Lung (tissue), 12 donors: ENCODE measurements around the gene CARD11. TPM values are rescaled to one million over a fixed set of nuclear protein-coding genes. Genes with fewer than 3 reads are reported as not detected.

Experiments
- ATAC-seq: fragments of 200-7000 bp; cut with Tn5 transposase; one replicate; pipeline ENCODE4 v1.9.1; 2020; ENCODE audit warnings: moderate number of reproducible peaks; ENCODE audit not compliant: insufficient read depth, low FRiP score
- DNase-seq, 3 donors: peaks; one replicate each; pipeline ENCODE4 v3.0.0-alpha.2; 2013 to 2017
- H3K27ac ChIP-seq, 2 donors: one replicate each; pipeline ENCODE4 v1.5.1; 2013; ENCODE audit warnings: mild to moderate bottlenecking in 2 of 2, moderate library complexity in 2 of 2, control low read depth in 1 of 2, inconsistent platforms in 1 of 2, low read depth in 1 of 2, low read length in 1 of 2
- H3K27me3 ChIP-seq, 3 donors: one replicate each; pipeline ENCODE4 v1.5.1; 2013; ENCODE audit warnings: low read length in 2 of 3; ENCODE audit not compliant: control insufficient read depth in 3 of 3, insufficient read depth in 3 of 3
- H3K36me3 ChIP-seq, 4 donors: one replicate each; pipeline ENCODE4 v1.5.1; 2013; ENCODE audit warnings: low read length in 4 of 4, mild to moderate bottlenecking in 1 of 4, moderate library complexity in 1 of 4; ENCODE audit not compliant: control insufficient read depth in 4 of 4, insufficient read depth in 4 of 4
- H3K4me1 ChIP-seq, 5 donors: one replicate each; pipeline ENCODE4 v1.5.1; 2013; ENCODE audit warnings: low read length in 5 of 5, mild to moderate bottlenecking in 2 of 5, moderate library complexity in 1 of 5; ENCODE audit not compliant: control insufficient read depth in 5 of 5, insufficient read depth in 5 of 5
- H3K4me3 ChIP-seq: one replicate; pipeline ENCODE4 v1.5.1; 2013; ENCODE audit warnings: mild to moderate bottlenecking, control low read depth, moderate library complexity
- H3K9ac ChIP-seq, 2 donors: one replicate each; pipeline ENCODE4 v1.5.1; 2013; ENCODE audit warnings: low read length in 2 of 2, control low read depth in 1 of 2; ENCODE audit not compliant: insufficient read depth in 1 of 2
- H3K9me3 ChIP-seq, 4 donors: one replicate each; pipeline ENCODE4 v1.5.1; 2013; ENCODE audit warnings: low read length in 3 of 4, mild to moderate bottlenecking in 1 of 4, moderate library complexity in 1 of 4; ENCODE audit not compliant: control insufficient read depth in 4 of 4, insufficient read depth in 3 of 4
- WGBS, 2 donors: extraction: QIAGEN DNeasy Blood & Tissue Kit; methylation state at CpG; one replicate each; pipeline ENCODE4 v1.1.7; 2013; 5-methylcytosine and 5-hydroxymethylcytosine counted together
- polyA plus RNA-seq, 2 donors: library from polyadenylated mRNA; stranded (reverse); fragments of 200-250 nt; gene quantifications; one replicate each; pipeline ENCODE4 v1.2.1, GENCODE V29; 2013
- total RNA-seq, 2 donors: library from RNA; depleted of rRNA in 1 of 2; stranded (reverse); fragments of >200 nt in 1 of 2; gene quantifications; one replicate each; pipeline ENCODE4 v1.2.1, GENCODE V29; 2014 to 2021
- TF ChIP-seq, protein P1 (sequence below): IDR thresholded peaks from 2 replicates; pipeline ENCODE4 v1.5.1; 2012; ENCODE audit warnings: mild to moderate bottlenecking; ENCODE audit errors: control extremely low read depth, extremely low read depth
- donor health status: control.
- donor health status: control.
- donor health status: Bipolar disorder and iron deficiency.
- donor health status: healthy.
- donor health status: DM: yes; HTN: yes; CAD: no.

Gene CARD11
- total and polyA plus RNA-seq, 4 donors, result 1.5 to 4.3 (median 3.7) TPM

DNA sequence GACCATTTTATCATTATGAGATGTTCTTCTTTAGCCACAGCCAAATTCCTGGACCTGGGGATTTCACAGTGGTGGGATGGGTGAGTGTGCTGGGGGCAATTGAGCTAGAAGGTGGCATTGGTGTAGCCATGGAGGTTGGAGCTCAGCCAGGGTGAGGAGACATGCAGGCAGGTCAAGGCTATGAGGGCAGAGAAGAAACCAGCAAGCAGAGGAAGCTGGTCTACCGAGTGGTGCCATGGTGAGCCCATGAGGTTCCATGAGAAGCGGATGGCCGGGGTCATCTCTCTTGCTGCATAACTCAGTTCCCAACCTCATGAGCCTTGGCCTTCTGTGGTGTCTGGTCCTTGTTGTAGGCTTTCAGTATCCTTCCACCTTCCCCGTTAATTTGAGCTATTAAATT is 91.4 kb downstream of the CARD11 start:
- 95 to 98% methylated on average over 4 of the region's 4 CpGs for WGBS, 2 donors
- H3K36me3 ChIP-seq, result no peaks in the 10 kb centered on the region
- ATAC-seq (no peak), DNase-seq (no peak)
- H3K27ac ChIP-seq, result no peak overlapping the region
- no peaks in the 10 kb centered on the region for H3K27me3 ChIP-seq
- no peaks in the 10 kb centered on the region for H3K4me1 ChIP-seq
- TF ChIP-seq, protein P1, sequence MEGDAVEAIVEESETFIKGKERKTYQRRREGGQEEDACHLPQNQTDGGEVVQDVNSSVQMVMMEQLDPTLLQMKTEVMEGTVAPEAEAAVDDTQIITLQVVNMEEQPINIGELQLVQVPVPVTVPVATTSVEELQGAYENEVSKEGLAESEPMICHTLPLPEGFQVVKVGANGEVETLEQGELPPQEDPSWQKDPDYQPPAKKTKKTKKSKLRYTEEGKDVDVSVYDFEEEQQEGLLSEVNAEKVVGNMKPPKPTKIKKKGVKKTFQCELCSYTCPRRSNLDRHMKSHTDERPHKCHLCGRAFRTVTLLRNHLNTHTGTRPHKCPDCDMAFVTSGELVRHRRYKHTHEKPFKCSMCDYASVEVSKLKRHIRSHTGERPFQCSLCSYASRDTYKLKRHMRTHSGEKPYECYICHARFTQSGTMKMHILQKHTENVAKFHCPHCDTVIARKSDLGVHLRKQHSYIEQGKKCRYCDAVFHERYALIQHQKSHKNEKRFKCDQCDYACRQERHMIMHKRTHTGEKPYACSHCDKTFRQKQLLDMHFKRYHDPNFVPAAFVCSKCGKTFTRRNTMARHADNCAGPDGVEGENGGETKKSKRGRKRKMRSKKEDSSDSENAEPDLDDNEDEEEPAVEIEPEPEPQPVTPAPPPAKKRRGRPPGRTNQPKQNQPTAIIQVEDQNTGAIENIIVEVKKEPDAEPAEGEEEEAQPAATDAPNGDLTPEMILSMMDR, result no peak
- H3K4me3 ChIP-seq, result no peak overlapping the region
- H3K9ac ChIP-seq, result no peak overlapping the region
- H3K9me3 ChIP-seq, result peaks cover 0 to 3% (median 0%) of the 10 kb centered on the region in 4 donors

DNA sequence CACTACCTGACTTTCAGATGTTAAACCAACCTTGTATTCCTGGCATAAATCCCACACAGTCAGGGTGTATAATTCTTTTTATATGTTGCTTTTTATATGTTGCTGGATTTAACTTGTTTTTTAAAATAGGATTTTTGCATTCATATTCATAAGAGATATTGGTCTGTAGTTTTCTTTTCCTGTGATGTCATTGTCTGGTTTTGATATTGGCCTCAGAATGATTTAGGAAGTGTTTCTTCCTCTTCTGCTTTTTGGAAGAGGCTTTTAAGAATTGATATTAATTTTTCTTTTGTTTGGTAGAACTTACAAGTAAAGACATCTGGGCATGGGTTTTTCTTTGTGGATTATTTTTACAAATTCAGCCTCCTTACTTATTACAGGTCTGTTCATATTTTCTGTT is 93.1 kb downstream of the CARD11 start:
- Histone ChIP-seq H3K27ac (no peak overlapping the region), H3K9ac (no peak overlapping the region), H3K4me3 (no peak overlapping the region), H3K27me3 (no peaks in the 10 kb centered on the region), H3K4me1 (no peaks in the 10 kb centered on the region), H3K36me3 (no peaks in the 10 kb centered on the region), H3K9me3 (peaks cover 0 to 3% (median 0%) of the 10 kb centered on the region in 4 donors)
- no peak for ATAC-seq
- DNase-seq, result no peak
- TF ChIP-seq, protein P1, result no peak

DNA sequence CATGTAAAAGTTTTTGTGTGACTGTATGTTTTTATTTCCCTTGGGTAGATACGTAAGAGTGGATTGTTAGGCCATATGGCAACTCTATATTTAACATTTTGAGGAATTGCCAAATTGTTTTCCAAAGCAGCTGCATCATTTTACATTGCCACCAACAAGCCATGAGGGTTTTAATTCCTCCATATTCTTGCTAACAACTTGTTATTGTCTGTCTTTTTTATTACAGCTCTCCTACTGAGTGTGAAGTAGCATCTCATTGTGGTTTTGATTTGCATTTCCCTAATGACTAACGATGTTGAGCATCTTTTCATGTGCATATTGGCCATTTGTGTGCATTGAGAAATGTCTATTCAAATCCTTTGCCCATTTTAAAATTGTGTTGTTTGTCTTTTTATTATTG is 94.9 kb downstream of the CARD11 start:
- Histone ChIP-seq H3K27ac (no peak overlapping the region), H3K9me3 (peaks cover 0 to 3% (median 1%) of the 10 kb centered on the region in 4 donors), H3K27me3 (no peaks in the 10 kb centered on the region), H3K4me3 (no peak overlapping the region), H3K4me1 (no peaks in the 10 kb centered on the region), H3K9ac (no peak overlapping the region), H3K36me3 (no peaks in the 10 kb centered on the region)
- ATAC-seq (no peak), DNase-seq (peak in 2 of 3 donors; percentile 38 to 51)
- 53 to 77% methylated on average over 2 of the region's 2 CpGs for WGBS, 2 donors
- TF ChIP-seq, protein P1, result no peak

DNA sequence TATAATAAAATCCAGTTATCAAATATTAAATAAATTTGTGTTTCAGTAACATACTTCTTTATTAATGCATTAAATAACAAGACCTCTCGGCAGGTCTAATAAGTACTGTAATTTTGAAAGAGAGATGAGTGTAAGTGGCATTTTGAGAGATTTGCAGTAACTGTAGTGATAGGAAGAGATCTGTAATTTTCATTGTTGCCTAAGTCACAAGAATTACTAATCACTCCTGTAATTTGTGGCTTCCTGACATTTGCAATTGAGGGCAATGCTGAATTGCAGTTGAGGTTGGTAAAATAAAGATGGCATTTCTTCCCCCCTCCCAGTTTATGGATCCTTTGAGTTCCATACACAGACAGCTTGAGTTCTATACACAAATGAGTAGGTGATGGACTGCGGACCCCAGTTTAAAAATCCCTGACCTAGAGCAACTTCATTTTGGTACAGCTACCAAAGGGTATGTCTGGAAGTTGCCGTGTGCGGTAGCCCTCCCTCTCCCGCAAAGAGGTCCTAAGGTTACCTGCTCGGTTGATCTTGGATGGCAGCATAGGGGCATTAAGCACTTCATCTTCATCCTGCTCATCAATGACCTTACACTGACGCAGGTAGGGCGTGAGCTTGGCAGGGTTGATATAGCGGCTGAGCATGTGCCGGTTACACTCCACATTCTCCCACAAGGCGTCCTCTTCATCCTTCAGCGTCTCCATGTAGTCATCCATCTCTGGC is 96.4 kb downstream of the CARD11 start:
- Histone ChIP-seq H3K27ac (no peak overlapping the region), H3K9me3 (peaks cover 0 to 3% (median 1%) of the 10 kb centered on the region in 4 donors), H3K4me3 (no peak overlapping the region), H3K27me3 (no peaks in the 10 kb centered on the region), H3K4me1 (no peaks in the 10 kb centered on the region), H3K9ac (no peak overlapping the region), H3K36me3 (no peaks in the 10 kb centered on the region)
- DNase-seq, result no peak
- no peak for ATAC-seq
- TF ChIP-seq, protein P1, result no peak
- WGBS, 2 donors, result 89% methylated on average over 12 of the region's 12 CpGs
